HG03439 (cell line): ENCODE results near the gene DTWD1.
"Not testable (repeated sequence)": the region's sequence is repeated elsewhere in the genome, so short reads cannot be mapped to it uniquely, and the experiment has no call there.

ENCODE experiments used
- ATAC-seq: cut with Tn5 transposase; IDR thresholded peaks from one replicate; pipeline ENCODE4 v1.9.1; 2021; ENCODE audit warnings: mild to moderate bottlenecking, moderate library complexity; ENCODE audit not compliant: unreplicated experiment

The DTWD1 gene, protein sequence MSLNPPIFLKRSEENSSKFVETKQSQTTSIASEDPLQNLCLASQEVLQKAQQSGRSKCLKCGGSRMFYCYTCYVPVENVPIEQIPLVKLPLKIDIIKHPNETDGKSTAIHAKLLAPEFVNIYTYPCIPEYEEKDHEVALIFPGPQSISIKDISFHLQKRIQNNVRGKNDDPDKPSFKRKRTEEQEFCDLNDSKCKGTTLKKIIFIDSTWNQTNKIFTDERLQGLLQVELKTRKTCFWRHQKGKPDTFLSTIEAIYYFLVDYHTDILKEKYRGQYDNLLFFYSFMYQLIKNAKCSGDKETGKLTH

DNA sequence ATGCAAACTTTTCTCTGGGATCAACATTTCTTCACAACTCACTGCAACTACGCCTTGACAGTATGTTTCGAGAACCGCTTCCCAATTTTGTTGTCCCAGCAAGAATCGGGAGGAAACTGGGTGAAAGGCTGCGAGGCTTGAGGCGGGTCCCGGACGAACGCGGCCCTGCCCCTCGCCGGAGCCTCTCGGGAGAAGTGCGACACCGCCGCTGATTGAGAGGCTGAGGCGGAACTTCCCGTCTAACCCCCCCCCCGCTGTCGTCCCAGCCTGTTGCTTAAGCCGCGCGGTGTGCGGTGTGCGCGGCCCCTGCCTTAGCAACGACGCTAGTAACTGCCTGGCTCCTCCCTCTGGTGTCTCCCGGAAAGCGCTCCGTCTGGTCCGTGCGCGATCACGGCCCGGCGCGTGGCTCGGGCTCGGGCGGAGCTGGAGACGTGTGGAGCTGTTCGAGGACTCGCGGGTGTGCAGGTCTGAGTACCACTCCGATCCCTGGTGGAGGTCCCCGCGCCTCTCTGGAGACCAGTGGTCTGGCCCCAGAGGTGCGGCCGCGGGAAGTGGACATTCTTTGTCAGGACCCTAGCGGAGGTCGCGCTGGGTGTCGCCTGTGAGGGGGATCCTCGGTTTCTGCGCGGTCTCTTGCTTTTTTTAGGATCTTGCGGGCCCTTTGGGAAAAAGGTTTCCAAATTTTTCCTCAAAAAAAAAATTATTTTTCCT is at the start of gene DTWD1, which contains the start of gene FAM227B:
DTWD1 (plus strand) TSS at position 391 of the 711 bp plus-strand sequence. CDS start 4,120 bp downstream, outside the sequence.
FAM227B (minus strand) TSS at position 161 of the 711 bp plus-strand sequence. CDS start 5,647 bp downstream, outside the sequence.
- ATAC-seq = peak; percentile 99

DNA sequence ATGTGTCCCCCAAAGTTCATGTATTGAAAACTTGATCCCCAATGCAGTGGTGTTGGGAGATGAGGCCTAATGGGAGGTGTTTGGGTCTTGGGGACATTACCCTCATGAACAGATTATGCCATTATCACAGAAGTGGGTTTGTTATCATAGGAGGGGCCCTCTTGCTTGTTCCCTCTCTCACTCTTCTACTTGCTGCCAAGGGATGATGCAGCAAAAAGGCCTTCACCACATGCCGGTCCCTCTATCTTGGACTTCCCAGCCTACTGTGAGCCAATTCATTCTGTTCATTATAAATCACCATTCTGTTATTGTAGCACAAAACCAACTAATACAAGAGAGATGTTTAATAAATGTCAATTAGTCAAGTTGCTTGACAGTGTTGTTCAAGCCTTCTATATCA is 47.4 kb upstream of the DTWD1 start:
- ATAC-seq = no peak

DNA sequence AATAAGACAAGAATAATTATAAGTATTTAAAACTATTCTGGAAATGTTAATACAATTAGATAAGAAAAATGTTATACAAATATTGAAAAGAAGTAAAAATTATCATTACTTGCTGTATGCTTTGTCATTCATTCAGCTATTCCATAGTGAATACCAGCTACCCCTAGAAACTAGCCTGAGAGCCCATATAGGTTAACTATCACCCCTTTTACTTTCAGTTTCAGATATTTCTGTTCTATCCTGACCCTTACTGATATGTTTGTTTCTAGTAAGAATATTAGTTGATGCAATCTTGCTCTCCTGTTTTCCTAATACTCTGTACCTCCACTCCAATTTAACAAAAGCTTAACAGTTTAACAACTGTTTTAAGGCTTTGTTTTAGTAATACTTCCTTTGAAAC is 31.8 kb upstream of the DTWD1 start:
- ATAC-seq = no peak

DNA sequence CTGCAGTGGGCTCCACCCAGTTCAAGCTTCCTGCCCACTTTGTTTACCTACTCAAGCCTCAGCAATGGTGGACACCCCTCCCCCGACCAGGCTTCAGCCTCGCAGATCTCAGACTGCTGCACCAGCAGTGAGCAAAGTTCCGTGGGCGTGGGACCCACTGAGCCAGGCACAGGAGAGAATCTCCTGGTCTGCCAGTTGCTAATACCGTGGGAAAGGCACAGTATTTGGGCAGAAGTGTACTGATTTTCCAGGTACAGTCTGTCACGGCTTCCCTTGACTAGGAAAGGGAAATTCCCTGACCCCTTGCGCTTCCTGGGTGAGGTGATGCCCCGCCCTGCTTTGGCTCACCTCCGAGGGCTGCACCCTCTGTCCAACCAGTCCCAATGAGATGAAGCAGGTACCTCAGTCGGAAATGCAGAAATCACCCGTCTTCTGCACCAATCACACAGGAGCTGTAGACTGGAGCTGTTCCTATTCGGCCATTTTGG is 28.0 kb upstream of the DTWD1 start:
- ATAC-seq = not testable (repeated sequence)

DNA sequence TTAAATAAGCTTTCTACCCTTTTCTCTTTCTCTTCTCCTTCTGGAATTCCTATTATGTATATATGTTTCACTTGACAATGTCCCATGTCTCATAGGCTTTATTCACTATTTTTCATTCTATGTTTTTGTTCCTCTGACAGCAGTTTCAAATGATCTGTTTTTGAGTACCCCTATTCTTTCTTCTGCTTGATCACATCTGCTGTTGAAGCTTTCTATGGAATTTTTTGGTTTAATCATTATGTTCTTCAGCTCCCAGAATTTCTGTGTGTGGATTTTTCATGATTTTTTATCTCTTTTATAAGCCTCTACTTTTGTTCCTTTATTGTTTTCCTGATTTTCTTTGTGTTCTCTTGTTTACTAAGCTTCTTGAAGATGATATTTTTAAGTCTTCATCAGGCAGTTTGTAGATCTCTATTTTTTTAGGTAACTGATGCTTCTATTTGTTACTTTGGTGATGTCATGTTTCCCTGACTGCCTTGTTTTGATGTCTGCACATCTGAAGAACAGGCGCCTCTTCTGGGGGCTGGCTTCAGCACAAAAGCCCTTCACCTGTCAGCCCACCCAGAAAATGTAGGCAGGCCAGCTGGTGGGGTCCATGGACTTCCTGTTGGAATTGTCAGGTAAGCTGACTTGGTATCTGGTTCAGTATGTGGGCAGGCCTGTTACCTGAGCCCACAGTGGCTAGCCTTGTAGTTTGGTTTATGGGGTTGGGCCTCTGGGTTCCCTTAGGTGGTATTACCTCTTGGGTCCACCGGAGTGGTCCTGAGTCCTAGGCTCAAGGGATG is 16.0 kb upstream of the DTWD1 start:
- ATAC-seq = no peak

DNA sequence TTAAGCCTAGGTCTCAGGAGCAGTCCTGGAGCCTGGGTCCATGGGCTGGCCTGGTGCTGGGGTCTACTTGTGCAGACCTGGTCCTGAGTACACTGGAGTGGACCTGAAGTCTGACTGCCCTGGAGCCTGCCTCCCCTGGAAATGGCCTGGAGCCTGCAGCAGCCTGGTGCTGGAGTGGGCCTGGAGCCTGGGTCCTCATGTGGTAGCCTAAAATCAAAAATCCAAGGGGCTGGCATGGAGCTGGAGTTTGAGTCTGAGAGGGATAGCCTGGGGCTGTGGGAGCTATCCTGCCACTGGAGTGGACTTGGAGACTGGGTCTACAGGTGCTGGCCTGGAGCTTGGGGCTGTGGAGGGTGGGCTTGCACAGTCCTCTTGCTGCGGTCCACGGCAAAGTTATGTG is 15.3 kb upstream of the DTWD1 start:
- no peak for ATAC-seq

DNA sequence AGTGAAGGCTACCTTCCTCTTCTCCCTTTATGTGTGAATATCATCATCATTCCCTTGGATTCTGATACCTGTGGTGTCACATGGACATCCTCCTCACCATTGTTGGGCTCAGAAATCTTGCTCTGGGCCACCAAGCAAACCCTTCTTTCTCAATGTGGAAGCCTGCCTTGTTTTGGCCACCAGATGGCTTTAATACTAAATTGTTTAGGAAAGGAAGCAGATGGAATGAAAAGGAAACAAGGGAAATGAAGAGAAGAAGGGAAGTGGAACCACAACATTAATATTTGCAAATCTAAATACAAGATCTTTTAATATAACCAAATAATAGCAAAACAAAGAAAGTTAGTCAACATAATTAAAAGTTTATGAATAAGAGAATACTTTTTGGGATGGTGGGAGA is 14.3 kb upstream of the DTWD1 start:
- no peak for ATAC-seq

DNA sequence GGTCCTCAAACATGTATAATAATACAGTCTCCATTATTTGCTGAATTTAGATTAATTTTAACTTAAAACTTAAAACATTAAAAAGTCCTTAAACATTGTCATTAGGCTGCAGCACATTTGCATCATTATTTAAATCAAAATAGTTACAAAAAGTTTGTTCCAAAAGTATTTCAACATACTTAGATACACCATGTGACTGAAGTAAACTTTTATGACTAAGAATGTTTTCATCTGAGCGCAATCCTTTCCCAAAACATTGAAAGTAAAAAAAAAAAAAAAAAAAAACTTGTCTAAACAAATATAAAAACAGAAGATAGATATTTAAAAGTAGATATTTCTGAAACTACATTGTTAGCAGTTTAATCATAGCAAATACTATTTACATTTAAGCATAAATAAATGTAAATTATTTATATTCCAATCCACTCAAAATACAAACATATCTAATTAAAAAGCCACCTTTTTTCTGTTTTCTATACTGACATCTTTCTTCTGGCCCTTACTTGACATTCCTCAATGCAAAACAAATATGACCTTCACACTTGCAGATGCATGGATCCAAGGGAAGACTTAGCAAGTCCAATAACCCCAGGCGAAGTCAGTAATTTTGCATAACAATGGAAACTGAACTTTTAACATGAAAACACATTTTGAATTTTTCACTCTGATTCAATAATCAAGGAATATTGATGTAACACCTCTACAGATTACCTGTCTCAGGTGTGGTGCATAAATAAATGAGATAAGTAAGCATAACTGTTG is 10.5 kb upstream of the DTWD1 start:
- ATAC-seq = no peak

DNA sequence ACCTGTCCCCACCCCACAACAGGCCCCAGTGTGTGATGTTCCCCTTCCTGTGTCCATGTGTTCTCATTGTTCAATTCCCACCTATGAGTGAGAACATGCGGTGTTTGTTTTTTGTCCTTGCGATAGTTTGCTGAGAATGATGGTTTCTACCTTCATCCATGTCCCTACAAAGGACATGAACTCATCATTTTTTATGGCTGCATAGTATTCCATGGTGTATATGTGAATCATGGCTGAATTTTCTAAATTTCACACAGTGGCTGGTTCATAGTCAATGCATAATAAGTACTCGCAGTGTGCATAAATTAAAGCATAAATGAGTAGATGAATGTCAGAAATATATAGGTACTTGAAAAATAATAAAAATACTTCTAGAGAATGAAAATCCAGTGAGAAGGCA is 8.6 kb upstream of the DTWD1 start:
- not testable (repeated sequence) for ATAC-seq

DNA sequence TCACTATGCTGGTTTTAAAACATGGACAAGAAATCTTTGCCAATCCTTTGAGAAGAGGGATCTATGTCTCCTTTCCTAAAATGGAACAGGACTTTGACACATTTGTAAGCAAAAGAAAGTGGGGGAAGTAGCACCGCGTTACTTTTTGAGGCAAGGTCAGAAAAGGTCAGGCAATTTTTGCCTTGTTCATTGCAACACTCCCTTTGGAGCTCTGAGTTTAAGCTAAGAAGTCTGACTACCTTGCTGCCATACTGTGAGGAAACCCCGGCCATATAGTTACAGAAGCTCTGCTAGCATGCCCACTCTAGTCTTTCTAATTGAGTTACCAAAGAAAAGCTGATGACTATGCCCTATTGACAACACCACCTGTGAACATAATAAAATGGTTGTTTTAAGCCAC is 1.6 kb upstream of the DTWD1 start:
- no peak for ATAC-seq

DNA sequence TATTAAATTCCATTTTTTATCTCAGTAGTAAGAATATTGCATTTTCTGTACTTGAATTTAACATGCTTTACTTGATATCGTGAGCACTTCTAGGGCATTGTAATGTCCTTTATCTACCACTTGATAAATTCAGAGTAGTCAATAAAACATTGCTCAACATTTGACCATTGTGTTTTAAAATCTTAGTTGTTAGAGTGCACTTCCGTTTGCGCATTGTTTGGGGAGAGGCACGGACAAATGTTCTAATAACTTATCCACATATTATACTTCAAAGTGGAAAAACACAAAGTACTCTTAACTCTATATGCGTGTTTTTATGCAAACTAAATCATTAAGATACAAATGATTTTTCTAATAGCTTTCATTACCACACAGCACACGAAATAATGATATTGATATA is 649 bp upstream of the DTWD1 start:
- ATAC-seq = no peak

DNA sequence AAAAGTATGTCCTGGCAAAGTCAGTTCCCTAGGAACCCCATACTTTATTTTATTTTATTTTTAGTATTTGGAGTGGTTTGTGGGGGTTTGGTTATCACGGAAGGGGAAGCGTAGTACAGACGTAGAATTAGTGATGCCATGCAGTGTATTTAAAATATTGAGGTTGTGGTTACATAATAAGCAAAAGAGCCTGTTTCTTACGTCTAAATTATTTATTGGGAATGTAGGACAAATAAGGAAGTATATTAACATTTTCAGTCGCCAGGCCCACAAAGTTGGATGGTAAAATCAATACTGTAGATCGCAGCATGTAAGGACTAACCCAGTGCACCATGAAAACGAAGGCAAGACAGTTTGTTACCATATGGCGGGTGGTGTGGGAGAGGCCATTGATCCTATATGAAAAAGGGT is 558 bp downstream of the DTWD1 start:
- ATAC-seq = no peak

DNA sequence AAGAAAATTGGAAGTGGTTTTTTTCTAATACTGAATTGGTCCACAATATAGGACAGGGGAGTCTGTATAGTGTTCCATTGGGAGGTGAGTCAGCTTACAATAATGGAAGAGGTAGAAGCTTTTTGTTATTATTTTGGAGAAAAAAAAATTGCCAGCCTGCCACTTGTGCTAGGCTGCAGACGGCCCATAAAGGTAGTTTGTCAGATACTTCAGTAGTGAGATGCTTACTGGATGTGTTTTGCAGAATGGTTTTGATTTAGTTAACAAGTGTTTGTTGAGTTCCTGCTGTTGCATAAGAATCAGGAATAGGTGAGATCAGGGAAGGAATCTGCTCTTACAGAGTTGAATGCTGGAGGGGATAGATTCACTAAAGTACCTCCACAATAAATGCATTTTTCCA is 1.0 kb downstream of the DTWD1 start:
- ATAC-seq = no peak

DNA sequence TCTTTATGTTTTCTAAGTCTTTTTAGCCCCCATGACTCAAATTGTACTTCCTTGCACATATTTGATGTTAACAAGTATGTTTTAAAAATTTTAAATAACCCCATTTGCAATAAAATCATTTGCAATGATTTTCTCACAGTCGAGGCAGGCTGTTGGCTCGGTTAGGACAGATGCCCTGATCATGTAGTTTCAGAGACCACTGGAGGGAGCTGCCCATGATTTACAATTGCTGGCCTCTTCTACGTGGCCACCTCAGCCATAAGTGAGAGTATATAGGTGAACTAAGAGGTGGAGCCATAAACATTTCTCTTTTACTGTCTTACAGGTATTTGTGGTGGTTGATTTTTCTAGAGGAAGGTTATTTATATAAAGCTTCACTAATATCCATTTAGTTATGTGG is 1.7 kb downstream of the DTWD1 start:
- no peak for ATAC-seq

DNA sequence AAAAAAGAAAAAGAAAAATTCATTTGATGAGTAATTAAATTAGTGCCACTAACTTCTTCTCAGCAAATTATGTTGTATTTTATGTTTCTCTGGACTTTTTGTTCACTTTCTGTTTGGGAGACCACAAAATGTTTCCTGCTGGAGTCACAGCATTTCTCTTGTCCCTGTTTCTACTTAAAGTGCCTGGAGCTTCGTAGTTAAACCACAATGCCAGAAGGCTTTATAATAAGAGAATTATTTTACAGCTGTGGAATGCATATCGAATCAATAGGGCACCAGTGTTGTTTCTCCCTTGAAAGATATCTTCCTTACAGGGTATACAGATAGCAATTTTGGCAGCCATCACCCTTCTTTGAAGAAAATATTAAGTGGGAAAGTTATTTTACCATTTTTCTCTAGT is 3.2 kb downstream of the DTWD1 start:
- ATAC-seq = no peak

DNA sequence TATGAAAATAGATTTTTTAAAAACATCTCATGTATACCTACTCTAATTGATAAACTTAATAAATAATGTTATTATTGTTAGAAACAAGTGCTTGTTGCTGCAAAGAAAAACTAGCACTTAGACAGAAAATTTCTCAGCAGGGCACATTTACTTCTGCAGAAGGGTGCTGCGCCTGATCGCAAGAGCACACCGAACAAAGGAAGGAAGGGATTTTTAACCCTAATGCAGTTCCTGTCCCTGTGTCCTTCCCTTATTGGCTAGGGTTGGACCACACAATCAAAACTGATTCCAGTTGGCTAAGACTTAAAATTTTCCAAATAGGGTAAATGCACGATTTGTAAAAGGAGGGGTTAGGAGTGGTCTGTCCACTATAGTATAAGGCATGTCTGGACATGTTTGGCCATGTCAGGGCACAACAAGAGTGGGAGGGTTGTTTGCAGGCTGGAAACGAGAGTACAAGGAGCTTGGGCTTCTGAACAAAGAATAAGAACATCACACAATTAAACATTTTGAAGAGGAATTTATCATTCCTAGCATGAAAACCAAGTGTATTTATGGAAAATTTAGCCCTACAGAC is 4.7 kb downstream of the DTWD1 start:
- no peak for ATAC-seq

DNA sequence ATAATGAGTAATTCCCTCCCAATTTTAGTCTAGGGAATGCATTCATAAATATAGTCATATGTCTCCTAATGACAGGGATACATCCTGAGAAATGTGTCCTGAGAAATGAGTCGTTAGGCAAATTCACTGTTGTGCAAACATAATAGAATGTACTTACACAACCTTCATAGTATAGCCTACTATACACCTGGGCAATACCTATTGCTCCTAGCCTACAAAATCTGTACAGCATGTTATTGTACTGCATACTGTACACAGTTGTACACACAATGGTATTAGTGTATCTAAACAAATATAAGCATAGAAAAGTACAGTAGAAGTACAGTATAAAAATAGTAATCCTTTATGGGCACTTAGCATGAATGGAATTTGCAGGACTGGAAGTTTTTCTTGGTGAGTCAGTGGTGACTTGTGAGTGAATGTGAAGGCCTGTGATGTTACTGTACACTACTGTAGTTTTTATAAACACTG is 6.6 kb downstream of the DTWD1 start:
- ATAC-seq = no peak

DNA sequence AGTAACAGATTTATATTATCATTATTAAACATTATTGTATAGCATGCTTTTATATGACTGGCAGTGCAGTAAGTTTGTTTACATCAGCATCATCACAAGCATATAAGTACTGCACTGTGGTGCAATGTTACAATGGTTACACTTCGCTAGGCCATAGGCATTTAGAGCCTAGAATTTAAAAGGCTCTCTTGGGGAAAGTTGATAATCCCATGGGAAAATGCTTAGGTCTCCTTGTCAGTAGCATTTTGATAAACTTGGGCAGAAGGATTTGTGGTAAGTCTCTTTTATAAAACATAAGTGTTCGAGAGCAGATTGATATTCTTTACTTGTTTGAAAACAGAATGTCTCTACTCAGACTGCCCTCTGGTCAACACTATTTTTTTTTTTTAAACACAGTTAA is 7.5 kb downstream of the DTWD1 start:
- no peak for ATAC-seq

DNA sequence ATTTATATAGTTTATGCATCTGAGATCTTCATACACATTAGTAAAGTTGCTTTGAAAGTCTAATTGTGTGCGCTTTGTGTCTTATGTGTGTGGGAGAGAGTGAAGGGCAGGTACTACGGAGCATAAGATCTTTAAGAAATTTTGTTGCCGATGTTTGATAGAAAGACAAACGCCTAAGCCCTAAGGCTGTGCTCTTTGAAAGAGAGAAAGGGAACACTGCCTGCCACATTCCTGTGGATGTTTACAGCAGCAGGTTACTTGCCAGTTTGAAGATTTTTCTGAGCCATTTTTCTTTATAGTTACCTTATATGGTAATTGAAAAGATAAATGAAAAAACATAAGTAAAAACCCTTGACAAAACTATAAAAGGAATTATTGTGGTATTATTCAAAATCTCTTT is 17.0 kb downstream of the DTWD1 start:
- ATAC-seq = no peak

DNA sequence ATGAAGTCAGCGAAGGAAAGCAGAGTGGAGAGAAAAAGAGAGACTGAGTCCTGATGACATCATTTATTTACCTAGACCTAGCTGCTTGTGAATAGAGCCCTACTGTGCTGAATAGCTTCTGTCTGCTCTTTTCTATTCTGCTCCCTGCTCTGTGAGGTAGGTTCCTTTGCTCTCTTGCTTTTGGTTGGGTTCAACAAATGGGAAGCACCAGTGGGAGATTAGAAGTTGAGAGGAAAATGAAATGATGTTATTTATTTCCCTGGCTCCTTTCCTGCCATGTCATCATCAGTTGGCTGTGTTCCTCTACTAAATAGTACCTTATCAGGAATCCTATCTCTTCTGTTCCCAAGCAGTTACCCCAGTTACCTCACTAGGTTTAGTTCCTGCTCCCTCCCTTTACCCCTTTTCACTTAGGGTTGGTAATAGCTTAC is 23.5 kb downstream of the DTWD1 start:
- ATAC-seq = no peak
